Body of pancreas (tissue), 4 donors: Measurements from ENCODE around the gene PPP5C.

Experiments used
- POLR2A ChIP-seq, 3 donors: fragments of 450-650 bp; IDR thresholded peaks; one replicate each; pipeline ENCODE4 v1.6.1; 2016; ENCODE audit warnings: antibody characterized with exemption in 3 of 3, mild to moderate bottlenecking in 2 of 3
- TF ChIP-seq, protein P1 (sequence below), 7 experiments: fragments of 450-650 bp in 4 of 7; fragments of 200-600 bp in 3 of 7; sonication (generic) in 3 of 7; IDR thresholded peaks; one replicate each; pipeline ENCODE4 v1.5.1; 2016 to 2019; ENCODE audit warnings: antibody characterized with exemption in 7 of 7

DNA sequence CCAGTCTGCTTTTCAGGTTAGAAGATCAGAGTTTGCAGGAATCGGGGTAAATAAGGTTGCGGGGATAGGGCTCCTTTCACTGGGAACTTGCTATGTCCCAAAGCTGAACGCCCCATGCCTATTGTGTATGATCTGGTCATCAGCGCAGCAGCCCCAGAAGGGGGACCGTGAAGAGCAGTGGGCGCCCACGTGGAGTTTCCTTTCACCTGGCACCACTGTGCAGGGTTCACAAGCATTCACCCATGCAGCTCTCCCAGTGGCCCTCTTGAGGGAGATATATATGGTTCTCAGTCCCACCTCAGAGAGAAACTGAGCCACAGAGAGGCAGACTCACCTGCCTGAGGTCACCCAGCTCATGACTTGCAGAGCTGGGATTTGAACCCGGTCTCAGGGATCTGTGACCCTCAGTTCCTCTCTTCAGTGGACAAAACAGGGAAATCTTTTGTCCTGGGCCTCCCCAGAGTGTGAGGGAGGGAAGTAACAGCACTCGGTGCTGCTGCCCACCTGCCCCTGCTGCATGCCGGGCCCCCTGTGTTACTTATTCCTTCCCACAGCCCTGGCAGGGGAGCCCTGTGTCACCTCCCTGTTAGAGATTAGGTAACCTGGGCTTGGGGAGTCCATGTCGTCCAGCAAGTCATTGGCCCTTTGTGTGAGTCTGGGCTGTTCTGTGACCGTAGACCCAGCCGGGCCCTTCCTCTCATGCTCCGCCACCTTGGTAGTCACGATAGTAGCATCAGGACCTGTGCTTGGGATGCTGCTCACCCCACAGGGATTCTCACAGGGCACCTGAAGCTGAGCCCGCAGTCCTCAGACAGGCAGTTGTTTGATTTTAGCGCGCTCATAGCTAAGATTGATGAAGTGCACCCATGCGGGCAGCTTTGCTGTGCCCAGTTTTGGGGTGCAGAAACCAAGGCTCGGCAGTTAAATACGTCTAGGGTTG, 27.9 kb downstream of the PPP5C start:
- TF ChIP-seq, protein P1, sequence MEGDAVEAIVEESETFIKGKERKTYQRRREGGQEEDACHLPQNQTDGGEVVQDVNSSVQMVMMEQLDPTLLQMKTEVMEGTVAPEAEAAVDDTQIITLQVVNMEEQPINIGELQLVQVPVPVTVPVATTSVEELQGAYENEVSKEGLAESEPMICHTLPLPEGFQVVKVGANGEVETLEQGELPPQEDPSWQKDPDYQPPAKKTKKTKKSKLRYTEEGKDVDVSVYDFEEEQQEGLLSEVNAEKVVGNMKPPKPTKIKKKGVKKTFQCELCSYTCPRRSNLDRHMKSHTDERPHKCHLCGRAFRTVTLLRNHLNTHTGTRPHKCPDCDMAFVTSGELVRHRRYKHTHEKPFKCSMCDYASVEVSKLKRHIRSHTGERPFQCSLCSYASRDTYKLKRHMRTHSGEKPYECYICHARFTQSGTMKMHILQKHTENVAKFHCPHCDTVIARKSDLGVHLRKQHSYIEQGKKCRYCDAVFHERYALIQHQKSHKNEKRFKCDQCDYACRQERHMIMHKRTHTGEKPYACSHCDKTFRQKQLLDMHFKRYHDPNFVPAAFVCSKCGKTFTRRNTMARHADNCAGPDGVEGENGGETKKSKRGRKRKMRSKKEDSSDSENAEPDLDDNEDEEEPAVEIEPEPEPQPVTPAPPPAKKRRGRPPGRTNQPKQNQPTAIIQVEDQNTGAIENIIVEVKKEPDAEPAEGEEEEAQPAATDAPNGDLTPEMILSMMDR (IDR thresholded peaks at IDR 0.05) = no peak
- TF ChIP-seq POLR2A (IDR thresholded peaks at IDR 0.05) = no peak
